Activated CD8-positive, alpha-beta memory T cell treated with anti-CD3 and anti-CD28 coated beads, Interleukin-2, amount 50 U/mL, for 48 hours (primary cell): Measurements from ENCODE around the gene DYTN.

Source experiments
- DNase-seq: peaks from one replicate; pipeline ENCODE4 v3.0.0-alpha.2; 2020

DYTN gene

GRCh38 chr2:206610451-206610850 lies 107.7 kb downstream of the DYTN start:
- no peak for DNase-seq

GRCh38 chr2:206603243-206603642 lies 115.0 kb downstream of the DYTN start:
- DNase-seq = no peak
